Activated T-cell treated with anti-CD3 and anti-CD28 coated beads, Interleukin-2, amount 50 U/mL, for 72 hours (primary cell): Measurements from ENCODE around the gene CDH15. TPM values are rescaled to one million over a fixed set of nuclear protein-coding genes. Genes with fewer than 3 reads are reported as not detected.

Source experiments
- total RNA-seq, 2 donors: library from RNA; stranded (reverse); gene quantifications; one replicate each; pipeline ENCODE4 v1.2.3, GENCODE V29; 2022

The CDH15 gene
- total RNA-seq, 2 donors from 2014 or later, result not detected

Other genes starting within 250 kb of the CDH15 start
- 1 to 10 TPM; 1.2 to 1.7 TPM for gene CBFA2T3, start 194.5 kb upstream of the CDH15 start, total RNA-seq
- 10 to 100 TPM; 50.6 to 66.7 TPM for gene ACSF3, start 77.9 kb upstream of the CDH15 start, total RNA-seq
- 1 to 10 TPM; 1.3 to 1.6 TPM for gene SLC22A31, start 28.8 kb downstream of the CDH15 start, total RNA-seq
- 10 to 100 TPM in 1 of 2 donors, 1 to 10 TPM in 1; 7.2 to 10.9 TPM for gene ZNF778, start 46.0 kb downstream of the CDH15 start, total RNA-seq